SK-N-SH (cell line): ENCODE measurements around the gene UCKL1. TPM values are rescaled to one million over a fixed set of nuclear protein-coding genes. Genes with fewer than 3 reads are reported as not detected.
"Not testable (repeated sequence)": the region's sequence is repeated elsewhere in the genome, so short reads cannot be mapped to it uniquely, and the experiment has no call there.

Experiments
- CTCF ChIA-PET: fragments of 300-600, 350-600 bp; formaldehyde crosslinking; extraction: SDS; loops from one replicate; lab custom pipeline; 2021; lab: Yijun Ruan, JAX
- POLR2A ChIA-PET: fragments of 350-600 bp; sonication (Branson Sonifier 250); formaldehyde crosslinking; extraction: SDS; loops from one replicate; lab custom pipeline; 2020; ENCODE audit warnings: antibody characterized with exemption, inconsistent platforms; lab: Yijun Ruan, JAX
- DNase-seq: peaks from one replicate; pipeline ENCODE4 v3.0.0; 2012
- H2AFZ ChIP-seq: fragments of 200-600 bp; sonication (generic); 2 replicates; pipeline ENCODE4 v1.8.1; 2016; ENCODE audit warnings: antibody characterized with exemption, mild to moderate bottlenecking, low read depth
- H3F3A ChIP-seq: fragments of 200-600 bp; sonication (generic); replicated peaks from 2 replicates; pipeline ENCODE3; 2016; ENCODE audit warnings: antibody characterized with exemption, mild to moderate bottlenecking; ENCODE audit not compliant: insufficient read depth
- H3K27ac ChIP-seq, 2 experiments: fragments of 200-500 bp in 1 of 2; fragments of 200-600 bp in 1 of 2; sonication (Bioruptor generic) in 1 of 2; sonication (generic), shearing (Covaris generic) in 1 of 2; 2 replicates each; pipeline versions ENCODE4 v1.5.1 to v1.6.1; 2014 to 2016; ENCODE audit warnings: low read depth in 2 of 2, inconsistent platforms in 1 of 2, low read length in 1 of 2, mild to moderate bottlenecking in 1 of 2, mixed read lengths in 1 of 2
- H3K27me3 ChIP-seq: fragments of 200-600 bp; sonication (generic), shearing (Covaris generic); 2 replicates; pipeline ENCODE4 v1.6.1; 2016; ENCODE audit warnings: mixed run types; ENCODE audit not compliant: insufficient read depth
- H3K36me3 ChIP-seq, 2 experiments: fragments of 200-500 bp in 1 of 2; fragments of 200-600 bp in 1 of 2; sonication (Bioruptor generic) in 1 of 2; sonication (generic) in 1 of 2; replicated peaks in 1 of 2; 2 replicates each; pipeline versions ENCODE3 to v1.5.1; 2014 to 2016; ENCODE audit warnings: low read length in 1 of 2, mild to moderate bottlenecking in 1 of 2; ENCODE audit not compliant: insufficient read depth in 2 of 2, control insufficient read depth in 1 of 2
- H3K4me1 ChIP-seq, 2 experiments: fragments of 200-500 bp in 1 of 2; fragments of 200-600 bp in 1 of 2; sonication (Bioruptor generic) in 1 of 2; sonication (generic), shearing (Covaris generic) in 1 of 2; 2 replicates each; pipeline versions ENCODE4 v1.5.1 to v1.6.1; 2014 to 2016; ENCODE audit warnings: low read depth in 1 of 2, low read length in 1 of 2, mixed run types in 1 of 2; ENCODE audit not compliant: insufficient read depth in 2 of 2, control insufficient read depth in 1 of 2
- H3K4me2 ChIP-seq: fragments of 200-600 bp; sonication (generic), shearing (Covaris generic); 2 replicates; pipeline ENCODE4 v1.6.1; 2017; ENCODE audit warnings: mixed run types
- H3K4me3 ChIP-seq, 2 experiments: fragments of 200-500 bp in 1 of 2; fragments of 200-600 bp in 1 of 2; sonication (Bioruptor generic) in 1 of 2; sonication (generic), shearing (Covaris generic) in 1 of 2; 2 replicates each; pipeline versions ENCODE4 v1.5.1 to v1.8.1; 2014 to 2016; ENCODE audit warnings: low read depth in 2 of 2, inconsistent platforms in 1 of 2, low read length in 1 of 2, mild to moderate bottlenecking in 1 of 2, mixed read lengths in 1 of 2, moderate library complexity in 1 of 2
- H3K79me2 ChIP-seq: fragments of 200-600 bp; sonication (generic); 2 replicates; pipeline ENCODE4 v1.8.1; 2017; ENCODE audit warnings: mild to moderate bottlenecking; ENCODE audit not compliant: insufficient read depth
- H3K9ac ChIP-seq: fragments of 200-600 bp; sonication (generic); 2 replicates; pipeline ENCODE4 v1.6.1; 2017; ENCODE audit warnings: mixed run types
- H3K9me2 ChIP-seq: fragments of 200-600 bp; sonication (generic); 2 replicates; pipeline ENCODE4 v1.6.1; 2017; ENCODE audit warnings: mixed run types
- H3K9me3 ChIP-seq: fragments of 200-600 bp; sonication (generic); 2 replicates; pipeline ENCODE4 v1.6.1; 2017; ENCODE audit warnings: mixed run types, mild to moderate bottlenecking, moderate library complexity
- H4K20me1 ChIP-seq: fragments of 200-600 bp; sonication (generic); 2 replicates; pipeline ENCODE4 v1.6.1; 2017; ENCODE audit warnings: mild to moderate bottlenecking, mixed run types; ENCODE audit not compliant: insufficient read depth
- FOSL2 ChIP-seq: IDR thresholded peaks from 2 replicates; pipeline ENCODE4 v1.4.0; 2012; ENCODE audit warnings: low read depth, mild to moderate bottlenecking, moderate library complexity, borderline replicate concordance
- FOXJ3 ChIP-seq: sonication (generic); formaldehyde crosslinking; IDR thresholded peaks from 2 replicates; pipeline ENCODE4 v1.5.1; 2020; ENCODE audit warnings: mild to moderate bottlenecking, missing genetic modification reagents
- FOXM1 ChIP-seq: IDR thresholded peaks from 2 replicates; pipeline ENCODE4 v1.4.0; 2012; ENCODE audit warnings: low read depth, mild to moderate bottlenecking
- RCOR1 ChIP-seq: fragments of 150-350 bp; IDR thresholded peaks from 2 replicates; pipeline ENCODE4 v1.6.1; 2017; ENCODE audit warnings: antibody characterized with exemption, low read length
- SIN3A ChIP-seq: IDR thresholded peaks from 2 replicates; pipeline ENCODE4 v1.6.1; 2012; ENCODE audit warnings: low read depth, mild to moderate bottlenecking, low read length, moderate library complexity, borderline replicate concordance
- TCF12 ChIP-seq: IDR thresholded peaks from 2 replicates; pipeline ENCODE4 v1.4.0; 2012
- WGBS: methylation state at CpG from one replicate; pipeline ENCODE4 v1.1.6; 2017; ENCODE audit warnings: low lambda C conversion rate; 5-methylcytosine and 5-hydroxymethylcytosine counted together
- polyA plus RNA-seq, 3 experiments: library from polyadenylated mRNA; depleted of rRNA; stranded (reverse); fragments of >200 nt; gene quantifications; 2 replicates each; pipeline ENCODE4 v1.2.3, GENCODE V29; 2012
- TF ChIP-seq, protein P1 (sequence below): IDR thresholded peaks from 2 replicates; pipeline ENCODE4 v1.4.0; 2012; ENCODE audit warnings: low read depth
- TF ChIP-seq, protein P2 (sequence below): IDR thresholded peaks from 2 replicates; pipeline ENCODE4; 2012
- TF ChIP-seq, protein P3 (sequence below): fragments of 200-600 bp; sonication (generic); IDR thresholded peaks from 2 replicates; pipeline ENCODE4 v1.6.1; 2017; ENCODE audit warnings: antibody characterized with exemption, mild to moderate bottlenecking, moderate library complexity

The UCKL1 gene
- polyA plus RNA-seq, 1 of the 3 experiments (the other 2 are of a cell fraction) = 71.6 TPM

DNA sequence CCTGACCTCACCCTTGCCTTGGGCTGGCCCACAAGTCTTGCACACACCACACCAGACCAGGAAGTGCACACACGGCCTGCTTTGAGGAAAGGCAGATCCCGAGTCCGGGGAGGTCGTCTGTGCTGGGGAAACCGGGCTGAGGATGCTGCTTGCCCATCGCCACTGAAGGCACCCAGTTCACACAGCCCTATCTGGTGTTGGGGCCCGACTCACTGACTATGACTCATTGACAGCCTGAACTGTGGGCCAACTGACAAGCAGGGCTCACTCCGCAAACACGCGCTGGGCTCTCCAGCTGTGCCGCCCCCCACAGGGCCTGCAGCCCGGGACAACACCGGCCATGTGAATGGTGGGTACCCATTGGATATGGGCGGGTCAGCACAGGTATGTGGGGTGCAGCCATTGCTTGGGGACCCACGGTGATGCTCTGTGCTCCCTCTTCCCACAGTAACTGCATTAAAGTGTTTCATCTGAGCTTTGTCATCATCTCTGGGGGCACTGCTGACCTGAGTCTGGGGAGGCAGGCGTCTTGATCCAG lies 21.6 kb upstream of the UCKL1 start:
- no peak for DNase-seq
- no peaks in the 10 kb centered on the region for H3K27me3 ChIP-seq
- H3K9ac ChIP-seq = no peak overlapping the region
- peaks cover 11% of the 10 kb centered on the region for H3F3A ChIP-seq
- peaks cover 17% of the 10 kb centered on the region for H3K79me2 ChIP-seq
- no peaks in the 10 kb centered on the region for H3K36me3 ChIP-seq
- H2AFZ ChIP-seq = no peak overlapping the region
- H3K9me2 ChIP-seq = no peaks in the 10 kb centered on the region
- no peaks in the 10 kb centered on the region for H4K20me1 ChIP-seq
- WGBS = 80% methylated on average over 1 of the region's 16 CpGs
- H3K4me3 ChIP-seq = no peak overlapping the region; a peak in 1 of 4 replicates
- H3K27ac ChIP-seq = peak overlapping the region in 1 of 2 experiments; percentile 9; a peak in 1 of 4 replicates
- peak; percentile 72; the same call in 1 of the 2 replicates for TF ChIP-seq FOSL2
- TF ChIP-seq, protein P1, sequence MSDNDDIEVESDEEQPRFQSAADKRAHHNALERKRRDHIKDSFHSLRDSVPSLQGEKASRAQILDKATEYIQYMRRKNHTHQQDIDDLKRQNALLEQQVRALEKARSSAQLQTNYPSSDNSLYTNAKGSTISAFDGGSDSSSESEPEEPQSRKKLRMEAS = peak; percentile 76
- peak; percentile 33; the same call in 1 of the 2 replicates for TF ChIP-seq TCF12
- TF ChIP-seq, protein P2, sequence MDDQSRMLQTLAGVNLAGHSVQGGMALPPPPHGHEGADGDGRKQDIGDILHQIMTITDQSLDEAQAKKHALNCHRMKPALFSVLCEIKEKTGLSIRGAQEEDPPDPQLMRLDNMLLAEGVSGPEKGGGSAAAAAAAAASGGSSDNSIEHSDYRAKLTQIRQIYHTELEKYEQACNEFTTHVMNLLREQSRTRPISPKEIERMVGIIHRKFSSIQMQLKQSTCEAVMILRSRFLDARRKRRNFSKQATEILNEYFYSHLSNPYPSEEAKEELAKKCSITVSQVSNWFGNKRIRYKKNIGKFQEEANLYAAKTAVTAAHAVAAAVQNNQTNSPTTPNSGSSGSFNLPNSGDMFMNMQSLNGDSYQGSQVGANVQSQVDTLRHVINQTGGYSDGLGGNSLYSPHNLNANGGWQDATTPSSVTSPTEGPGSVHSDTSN = peak; percentile 66
- no peak for TF ChIP-seq RCOR1
- TF ChIP-seq, all 33 proteins: peak for 4
- POLR2A ChIA-PET = interaction anchor here (0.8 kb wide), 1 partner anchor 85 kb away, joined by 3 read pairs; no protein-coding TSS in a partner anchor
- peaks cover 12 to 27% of the 10 kb centered on the region in 2 experiments for H3K4me1 ChIP-seq
- no peaks in the 10 kb centered on the region for H3K9me3 ChIP-seq
- CTCF ChIA-PET = interaction anchor here (1.9 kb wide), 1 partner anchor 203 kb away, joined by 9 read pairs; no protein-coding TSS in a partner anchor
- peak overlapping the region; percentile 89 for H3K4me2 ChIP-seq

DNA sequence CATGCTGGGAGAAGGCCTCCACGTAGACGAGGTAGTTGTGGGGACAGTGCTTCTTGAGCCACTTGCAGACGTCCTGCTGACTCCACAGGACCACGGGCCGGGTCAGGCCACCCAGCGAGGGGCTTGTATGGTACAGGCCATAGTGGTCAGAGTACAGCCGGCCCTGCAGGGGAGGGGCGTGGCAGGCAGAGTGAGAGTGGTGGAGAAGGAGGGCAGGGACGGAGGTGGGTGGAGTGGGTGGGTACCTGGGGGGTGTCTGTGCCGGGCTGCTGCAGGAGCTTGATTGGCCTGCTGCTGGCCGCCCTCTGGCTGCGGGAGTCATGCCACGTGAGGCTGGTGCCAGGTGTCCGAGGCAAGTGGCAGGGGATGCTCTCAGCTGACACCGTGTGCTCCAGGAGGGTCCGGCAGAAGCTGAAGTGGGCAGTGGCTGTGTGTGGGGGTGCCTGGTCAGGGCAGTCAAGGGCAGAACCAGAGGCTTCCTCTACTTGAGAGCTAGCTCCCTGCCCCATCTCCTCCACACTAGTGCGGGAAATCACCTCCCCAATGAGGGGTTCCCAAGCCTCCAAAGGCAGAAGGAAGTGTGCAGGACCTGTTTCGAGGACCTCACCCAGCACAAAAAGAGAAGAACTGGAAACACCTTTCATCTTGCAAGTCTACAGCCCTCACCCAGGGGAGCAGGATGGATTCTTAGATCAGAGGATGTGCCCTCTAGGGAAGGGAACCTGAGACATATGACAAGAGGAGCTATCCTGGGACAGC lies 20.9 kb upstream of the UCKL1 start:
- H3K79me2 ChIP-seq = peaks cover 11% of the 10 kb centered on the region
- no peaks in the 10 kb centered on the region for H3K9me3 ChIP-seq
- H3K9me2 ChIP-seq = no peaks in the 10 kb centered on the region
- no peaks in the 10 kb centered on the region for H3K36me3 ChIP-seq
- no peaks in the 10 kb centered on the region for H4K20me1 ChIP-seq
- no peak overlapping the region for H3K4me3 ChIP-seq
- CTCF ChIA-PET = interaction anchor here (1.9 kb wide), 1 partner anchor 202 kb away, joined by 9 read pairs; no protein-coding TSS in a partner anchor
- no peak overlapping the region for H3K9ac ChIP-seq
- DNase-seq = peak; percentile 9
- H3K27me3 ChIP-seq = no peaks in the 10 kb centered on the region
- peaks cover 12 to 24% of the 10 kb centered on the region in 2 experiments for H3K4me1 ChIP-seq
- TF ChIP-seq, protein P3, sequence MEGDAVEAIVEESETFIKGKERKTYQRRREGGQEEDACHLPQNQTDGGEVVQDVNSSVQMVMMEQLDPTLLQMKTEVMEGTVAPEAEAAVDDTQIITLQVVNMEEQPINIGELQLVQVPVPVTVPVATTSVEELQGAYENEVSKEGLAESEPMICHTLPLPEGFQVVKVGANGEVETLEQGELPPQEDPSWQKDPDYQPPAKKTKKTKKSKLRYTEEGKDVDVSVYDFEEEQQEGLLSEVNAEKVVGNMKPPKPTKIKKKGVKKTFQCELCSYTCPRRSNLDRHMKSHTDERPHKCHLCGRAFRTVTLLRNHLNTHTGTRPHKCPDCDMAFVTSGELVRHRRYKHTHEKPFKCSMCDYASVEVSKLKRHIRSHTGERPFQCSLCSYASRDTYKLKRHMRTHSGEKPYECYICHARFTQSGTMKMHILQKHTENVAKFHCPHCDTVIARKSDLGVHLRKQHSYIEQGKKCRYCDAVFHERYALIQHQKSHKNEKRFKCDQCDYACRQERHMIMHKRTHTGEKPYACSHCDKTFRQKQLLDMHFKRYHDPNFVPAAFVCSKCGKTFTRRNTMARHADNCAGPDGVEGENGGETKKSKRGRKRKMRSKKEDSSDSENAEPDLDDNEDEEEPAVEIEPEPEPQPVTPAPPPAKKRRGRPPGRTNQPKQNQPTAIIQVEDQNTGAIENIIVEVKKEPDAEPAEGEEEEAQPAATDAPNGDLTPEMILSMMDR = no peak
- TF ChIP-seq FOXM1 = no peak
- no peak for TF ChIP-seq SIN3A
- no peak for TF ChIP-seq FOXJ3 (CRISPR knock-in tag)
- peak overlapping the region; percentile 89; the same call in 1 of the 2 replicates for H3K4me2 ChIP-seq
- H3F3A ChIP-seq = peaks cover 11% of the 10 kb centered on the region
- 93% methylated on average over 9 of the region's 18 CpGs for WGBS
- H2AFZ ChIP-seq = no peak overlapping the region
- no peak overlapping the region for H3K27ac ChIP-seq
- POLR2A ChIA-PET = interaction anchor here (0.8 kb wide), 1 partner anchor 85 kb away, joined by 3 read pairs; no protein-coding TSS in a partner anchor

DNA sequence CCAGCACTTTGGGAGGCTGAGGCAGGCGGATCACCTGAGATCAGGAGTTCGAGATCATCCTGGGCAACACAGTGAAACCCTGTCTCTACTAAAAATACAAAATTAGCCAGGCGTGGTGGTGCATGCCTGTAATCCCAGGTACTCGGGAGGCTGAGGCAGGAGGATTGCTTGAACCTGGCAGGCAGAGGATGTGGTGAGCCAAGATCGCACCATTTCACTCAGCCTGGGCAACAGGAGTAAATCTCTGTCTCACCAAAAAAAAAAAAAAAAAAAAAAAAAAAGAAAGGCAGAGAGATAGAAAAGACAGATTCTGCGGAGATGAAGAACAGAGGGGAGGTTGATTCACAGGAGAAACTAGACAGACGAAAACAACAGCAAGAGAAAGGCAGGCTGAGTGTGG lies 20.3 kb upstream of the UCKL1 start:
- H4K20me1 ChIP-seq, H3K36me3 ChIP-seq, H3K4me2 ChIP-seq, H3K27ac ChIP-seq, POLR2A ChIA-PET, DNase-seq, H3K79me2 ChIP-seq, H3K4me3 ChIP-seq, H3K9ac ChIP-seq, H3K9me3 ChIP-seq, H3K9me2 ChIP-seq, H3K27me3 ChIP-seq, H2AFZ ChIP-seq: not testable (repeated sequence)
- WGBS = 94% methylated on average over 7 of the region's 7 CpGs
- H3K4me1 ChIP-seq = peaks cover 12 to 19% of the 10 kb centered on the region in 2 experiments
- CTCF ChIA-PET = interaction anchor here (1.9 to 3.6 kb wide), 2 partner anchors 201 to 438 kb away, joined by 9 to 42 read pairs; partner anchors contain the start of gene PTK6
- peaks cover 11% of the 10 kb centered on the region for H3F3A ChIP-seq
